HG03280 (cell line): ENCODE measurements around the gene RSRC2.
"Not testable (repeated sequence)": the region's sequence is repeated elsewhere in the genome, so short reads cannot be mapped to it uniquely, and the experiment has no call there.

Source experiments
- ATAC-seq: cut with Tn5 transposase; IDR thresholded peaks from one replicate; pipeline ENCODE4 v1.9.1; 2021; ENCODE audit warnings: mild to moderate bottlenecking, moderate library complexity; ENCODE audit not compliant: unreplicated experiment

RSRC2 gene

GRCh38 chr12:122486805-122487426 is 39.8 kb downstream of the RSRC2 start:
- no peak for ATAC-seq

DNA sequence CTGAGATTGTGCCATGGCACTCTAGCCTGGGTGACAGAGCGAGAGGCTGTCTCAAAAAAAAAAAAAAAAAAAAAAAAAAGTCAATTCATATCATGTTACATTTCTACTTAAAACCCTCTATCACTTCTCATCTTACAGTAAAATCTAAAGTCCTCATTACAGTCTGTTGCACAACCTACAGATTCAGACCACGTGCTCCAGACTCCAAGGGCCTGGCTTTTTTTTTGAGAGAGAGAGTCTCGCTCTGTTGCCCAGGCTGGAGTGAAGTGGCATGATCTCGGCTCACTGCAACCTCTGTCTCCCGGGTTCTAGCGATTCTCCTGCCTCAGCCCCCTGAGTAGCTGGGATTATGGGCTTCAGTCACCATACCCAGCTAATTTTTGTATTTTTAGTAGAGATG is 40.4 kb downstream of the RSRC2 start:
- not testable (repeated sequence) for ATAC-seq

- ATAC-seq, result not testable (repeated sequence)
Observed at GRCh38 chr12:122484385-122484784, 42.4 kb downstream of the RSRC2 start.

- ATAC-seq, result no peak
Observed at GRCh38 chr12:122483969-122484368, 42.8 kb downstream of the RSRC2 start.

- no peak for ATAC-seq
Observed at GRCh38 chr12:122481861-122482260, 44.9 kb downstream of the RSRC2 start.

DNA sequence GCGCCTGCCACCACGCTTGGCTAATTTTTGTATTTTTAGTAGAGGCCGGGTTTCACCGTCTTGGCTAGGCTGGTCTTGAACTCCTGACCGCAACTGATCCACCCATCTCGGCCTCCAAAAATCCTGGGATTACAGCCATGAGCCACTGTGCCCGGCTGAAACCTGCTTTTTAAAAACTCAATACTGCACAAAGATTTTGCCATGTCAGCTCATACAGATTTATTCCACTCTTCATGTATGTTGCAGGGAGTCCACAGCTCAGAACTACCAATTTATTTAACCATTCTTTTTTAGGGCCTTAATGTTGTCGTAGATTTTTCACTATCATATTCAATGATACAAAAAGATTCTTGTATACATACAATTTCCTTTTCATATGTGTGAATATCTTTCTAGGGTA is 46.0 kb downstream of the RSRC2 start:
- no peak for ATAC-seq

- ATAC-seq, result no peak
Observed at GRCh38 chr12:122474324-122474716, 52.4 kb downstream of the RSRC2 start.

DNA sequence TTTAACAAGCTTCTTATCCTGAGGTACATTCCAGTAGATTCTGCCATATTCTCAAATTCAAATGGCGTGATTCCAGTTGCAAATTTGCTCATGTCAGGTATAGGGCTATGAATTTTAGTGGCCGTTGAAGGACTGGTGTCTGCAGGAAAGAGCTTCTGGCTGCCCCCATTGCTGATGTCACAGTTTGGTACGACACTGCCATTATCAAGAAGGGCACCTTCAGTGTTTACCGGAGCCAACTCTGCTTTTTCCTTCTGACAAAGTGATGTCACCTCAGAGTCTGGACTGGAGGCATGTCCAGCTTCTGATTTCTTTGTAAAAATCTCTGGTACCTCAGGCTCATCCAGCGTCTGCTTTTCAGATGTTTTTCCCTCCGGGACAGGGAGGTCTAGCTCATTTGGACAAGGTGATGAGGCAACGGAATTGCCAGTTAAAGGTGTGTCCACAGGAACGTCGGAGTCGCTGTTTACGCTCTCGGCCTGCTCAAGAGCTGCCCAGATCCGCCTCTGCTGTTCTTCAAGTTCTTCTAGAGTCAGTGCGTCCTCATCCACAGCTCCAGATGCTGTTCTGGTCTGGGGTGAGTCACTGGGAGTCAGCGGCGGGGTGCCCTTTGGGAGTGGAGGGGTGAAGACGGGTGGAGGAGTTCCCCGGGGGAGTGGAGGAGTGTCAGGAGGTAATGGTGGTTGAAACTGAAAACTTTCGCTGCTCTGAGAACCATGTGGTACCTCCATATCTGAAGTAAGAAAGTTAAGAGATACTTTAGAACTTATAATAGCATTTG is 53.0 kb downstream of the RSRC2 start:
- ATAC-seq, result no peak

DNA sequence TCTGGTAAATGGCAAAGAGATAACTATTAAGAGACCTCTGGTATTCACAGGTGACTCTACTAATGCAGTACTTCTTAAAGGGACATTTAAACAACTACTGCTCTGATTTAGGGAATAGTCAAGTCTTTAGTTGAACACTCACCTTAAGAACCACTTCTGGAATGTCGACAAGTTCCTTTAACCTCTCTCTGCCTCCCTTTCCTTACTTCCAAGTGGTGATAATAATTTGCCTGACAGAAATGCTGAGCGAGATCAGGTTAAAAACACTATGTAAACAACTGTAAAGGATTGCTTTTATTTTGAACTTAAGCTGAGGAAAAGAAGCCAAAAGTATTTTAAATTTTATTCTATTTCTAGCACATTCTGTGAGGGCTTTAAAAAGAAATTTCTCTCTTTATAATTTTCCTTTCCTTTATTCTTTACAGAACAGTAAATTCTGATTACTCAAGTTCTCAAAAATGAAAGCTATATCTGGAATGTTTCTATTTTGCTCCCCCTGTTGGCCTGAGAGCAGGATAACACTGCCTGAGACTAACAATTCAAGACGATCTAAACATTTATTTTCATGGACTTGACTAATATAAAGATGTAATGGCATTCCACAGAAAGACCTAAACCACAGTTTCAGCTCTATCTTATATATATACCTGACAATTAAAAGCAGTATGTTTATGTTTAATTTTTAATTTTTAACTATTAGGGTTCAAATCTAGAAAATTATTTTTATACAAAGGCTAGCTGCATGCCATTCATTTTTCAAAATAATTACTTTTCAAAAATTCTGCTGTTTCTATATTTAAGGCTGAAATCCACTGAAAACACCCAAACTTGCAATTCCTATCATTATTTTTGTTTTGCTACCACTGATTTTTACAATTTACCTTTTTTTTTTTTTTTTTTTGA is 55.2 kb downstream of the RSRC2 start:
- ATAC-seq, result no peak

DNA sequence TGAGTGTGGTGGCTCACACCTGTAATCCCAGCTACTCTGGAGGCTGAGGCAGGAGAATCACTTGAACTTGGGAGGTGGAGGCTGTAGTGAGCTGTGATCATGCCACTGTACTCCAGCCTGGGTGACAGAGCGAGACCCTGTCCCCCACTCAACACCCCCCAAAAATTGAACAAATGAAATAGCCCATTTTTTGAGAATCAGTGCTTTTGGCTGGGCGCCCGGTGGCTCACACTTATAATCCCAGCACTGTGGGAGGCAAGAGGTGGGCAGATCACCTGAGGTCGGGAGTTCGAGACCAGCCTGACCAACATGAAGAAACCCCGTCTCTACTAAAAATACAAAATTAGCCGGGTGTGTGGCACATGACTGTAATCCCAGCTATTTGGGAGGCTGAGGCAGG is 56.2 kb downstream of the RSRC2 start:
- ATAC-seq, result not testable (repeated sequence)

- ATAC-seq, result not testable (repeated sequence)
Observed at GRCh38 chr12:122469856-122470255, 56.9 kb downstream of the RSRC2 start.

- ATAC-seq, result no peak
Observed at GRCh38 chr12:122467983-122468382, 58.8 kb downstream of the RSRC2 start.

GRCh38 chr12:122464317-122465042 is 62.3 kb downstream of the RSRC2 start:
- not testable (repeated sequence) for ATAC-seq

- ATAC-seq, result no peak
Observed at GRCh38 chr12:122460641-122461040, 66.1 kb downstream of the RSRC2 start.

DNA sequence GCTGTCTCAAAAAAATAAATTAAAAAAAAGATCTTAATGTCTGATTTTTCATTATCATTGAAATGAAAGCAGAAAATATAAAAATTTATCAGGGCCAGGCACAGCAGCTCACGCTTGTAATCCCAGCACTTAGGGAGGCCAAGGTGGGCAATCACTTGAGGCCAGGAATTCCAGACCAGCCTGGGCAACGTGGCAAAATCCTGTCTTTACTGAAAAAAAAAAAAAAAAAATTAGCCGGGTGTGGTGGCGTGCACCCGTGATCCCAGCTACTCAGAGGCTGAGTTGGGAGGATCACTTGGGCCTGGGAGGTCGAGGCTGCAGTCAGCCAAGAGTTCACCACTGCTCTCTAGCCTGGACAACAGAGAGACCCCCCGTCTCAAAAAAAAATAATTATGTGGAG is 66.7 kb downstream of the RSRC2 start:
- ATAC-seq, result no peak

GRCh38 chr12:122459211-122459610 is 67.5 kb downstream of the RSRC2 start:
- no peak for ATAC-seq

DNA sequence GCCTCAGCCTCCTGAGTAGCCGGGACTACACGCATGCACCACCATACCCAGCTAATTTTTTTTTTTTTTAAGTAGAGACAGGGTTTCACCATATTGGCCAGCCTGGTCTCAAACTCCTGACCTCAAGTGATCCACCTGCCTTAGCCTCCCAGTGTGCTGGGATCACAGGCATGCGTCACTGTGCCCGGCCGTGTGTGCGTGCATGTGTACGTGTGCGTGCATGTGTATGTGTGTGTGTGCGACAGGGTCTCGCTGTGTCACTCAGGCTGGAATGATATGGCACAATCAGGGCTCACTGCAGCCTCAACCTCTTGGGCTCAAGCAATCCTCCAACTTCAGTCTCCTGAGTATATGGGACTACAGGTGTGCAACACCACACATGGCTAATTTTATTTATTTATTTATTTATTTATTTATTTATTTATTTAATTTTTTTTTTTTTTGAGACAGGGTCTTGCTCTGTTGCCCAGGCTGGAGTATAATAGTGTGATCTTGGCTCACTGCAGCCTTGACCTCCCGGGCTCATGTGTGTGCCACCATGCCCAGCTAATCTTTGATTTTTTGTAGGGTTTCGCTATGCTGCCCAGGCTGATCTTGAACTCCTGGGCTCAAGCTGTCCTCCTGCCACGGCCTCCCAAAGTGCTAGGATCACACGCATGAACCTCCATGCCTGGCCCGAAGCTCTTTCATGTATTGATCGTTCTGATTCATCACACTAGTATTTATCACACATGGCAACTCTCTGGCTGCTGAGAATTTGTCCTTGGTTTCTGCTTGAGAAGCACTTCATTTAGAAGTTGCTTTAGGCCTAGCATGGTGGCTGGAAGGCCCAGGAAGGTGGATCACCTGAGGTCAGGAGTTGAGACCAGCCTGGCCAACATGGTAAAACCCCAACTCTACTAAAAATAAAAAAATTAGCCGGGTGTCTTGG is 68.4 kb downstream of the RSRC2 start:
- ATAC-seq, result no peak

DNA sequence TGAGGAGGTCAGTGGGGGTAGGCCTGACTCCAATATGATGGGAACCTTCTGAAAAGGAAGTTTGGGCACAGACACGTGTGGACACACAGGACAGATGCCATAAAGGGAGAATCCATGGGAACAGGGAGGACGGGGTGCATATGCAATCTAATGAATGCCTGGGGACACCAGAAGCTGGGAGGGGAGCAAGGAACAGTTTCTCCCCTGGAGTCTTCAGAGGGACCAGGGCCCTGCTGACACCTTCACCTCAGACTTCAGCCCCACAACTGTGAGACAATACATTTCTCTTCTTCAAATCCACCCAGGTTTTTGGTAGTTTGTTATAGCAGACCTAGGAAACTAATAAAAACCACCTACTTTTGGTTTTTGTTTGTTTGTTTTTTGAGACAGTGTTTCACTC is 69.1 kb downstream of the RSRC2 start:
- ATAC-seq, result no peak

- ATAC-seq, result no peak
Observed at GRCh38 chr12:122454739-122455138, 72.0 kb downstream of the RSRC2 start.

- no peak for ATAC-seq
Observed at GRCh38 chr12:122454250-122454721, 72.5 kb downstream of the RSRC2 start.
